Activated T-cell treated with anti-CD3 and anti-CD28 coated beads, Interleukin-2, amount 50 U/mL, for 72 hours (primary cell): ENCODE measurements around the gene DIRAS3. TPM values are rescaled to one million over a fixed set of nuclear protein-coding genes. Genes with fewer than 3 reads are reported as not detected.
"Not testable (repeated sequence)": the region's sequence is repeated elsewhere in the genome, so short reads cannot be mapped to it uniquely, and the experiment has no call there.

Source experiments
- ATAC-seq, 2 donors: fragments of 150-1000 bp; cut with Tn5 transposase; replicated peaks in 1 of 2; 2 replicates each; pipeline ENCODE4 v1.10.0; 2021; ENCODE audit warnings: moderate library complexity in 2 of 2, mild to moderate bottlenecking in 1 of 2
- DNase-seq, 2 donors: peaks; one replicate each; pipeline ENCODE4 v3.0.0; 2021 to 2022; ENCODE audit warnings: mixed read lengths in 1 of 2
- H3K27ac Mint-ChIP-seq: one replicate; pipeline ENCODE4 v1.8.0; 2022; ENCODE audit warnings: mild to moderate bottlenecking, moderate library complexity, mixed read lengths
- H3K27me3 Mint-ChIP-seq: one replicate; pipeline ENCODE4 v1.8.0; 2022; ENCODE audit warnings: low read depth, mixed read lengths
- H3K36me3 Mint-ChIP-seq, 2 donors: one replicate each; pipeline ENCODE4 v1.8.0; 2022; ENCODE audit warnings: mixed read lengths in 2 of 2, mild to moderate bottlenecking in 1 of 2; ENCODE audit not compliant: insufficient read depth in 2 of 2
- H3K4me1 Mint-ChIP-seq: one replicate; pipeline ENCODE4 v1.8.0; 2022; ENCODE audit warnings: low read depth, mixed read lengths
- H3K4me3 Mint-ChIP-seq, 2 donors: one replicate each; pipeline ENCODE4 v1.8.0; 2022; ENCODE audit warnings: mild to moderate bottlenecking in 2 of 2, mixed read lengths in 2 of 2, moderate library complexity in 2 of 2
- H3K9me3 Mint-ChIP-seq, 2 donors: one replicate each; pipeline ENCODE4 v1.8.0; 2022; ENCODE audit warnings: mixed read lengths in 2 of 2
- total RNA-seq, 2 donors: library from RNA; stranded (reverse); gene quantifications; one replicate each; pipeline ENCODE4 v1.2.3, GENCODE V29; 2022

The DIRAS3 gene
- total RNA-seq, 2 donors from 2014 or later = 0.72 to 1.0 TPM

GRCh38 chr1:68011657-68012375 lies 38.6 kb downstream of the DIRAS3 start:
- H3K4me1 Mint-ChIP-seq = no peaks in the 10 kb centered on the region
- no peak overlapping the region for H3K27ac Mint-ChIP-seq
- H3K36me3 Mint-ChIP-seq = no peaks in the 10 kb centered on the region
- DNase-seq (no peak), ATAC-seq (no peak)
- H3K27me3 Mint-ChIP-seq = no peaks in the 10 kb centered on the region
- H3K9me3 Mint-ChIP-seq = peaks cover 0 to 1% of the 10 kb centered on the region in 2 donors
- H3K4me3 Mint-ChIP-seq = no peak overlapping the region

- Mint-ChIP-seq H3K36me3 (no peaks in the 10 kb centered on the region), H3K27ac (no peak overlapping the region), H3K27me3 (no peaks in the 10 kb centered on the region), H3K4me3 (no peak overlapping the region), H3K9me3 (peaks cover 3 to 5% of the 10 kb centered on the region in 2 donors), H3K4me1 (no peaks in the 10 kb centered on the region)
- no peak for ATAC-seq
- DNase-seq = no peak
These were observed 39.9 kb downstream of the DIRAS3 start for GRCh38 chr1:68010543-68010942.

GRCh38 chr1:68010090-68010489 lies 40.3 kb downstream of the DIRAS3 start:
- Mint-ChIP-seq H3K27me3 (no peaks in the 10 kb centered on the region), H3K36me3 (no peaks in the 10 kb centered on the region), H3K9me3 (peaks cover 3 to 5% of the 10 kb centered on the region in 2 donors), H3K27ac (no peak overlapping the region), H3K4me1 (no peaks in the 10 kb centered on the region), H3K4me3 (no peak overlapping the region)
- DNase-seq (no peak), ATAC-seq (no peak)

GRCh38 chr1:68003626-68004025 lies 46.8 kb downstream of the DIRAS3 start:
- not testable (repeated sequence) for ATAC-seq, H3K27ac Mint-ChIP-seq, H3K27me3 Mint-ChIP-seq, DNase-seq, H3K4me1 Mint-ChIP-seq, H3K4me3 Mint-ChIP-seq, H3K36me3 Mint-ChIP-seq
- H3K9me3 Mint-ChIP-seq = peaks cover 13 to 17% of the 10 kb centered on the region in 2 donors

- Mint-ChIP-seq H3K4me1 (no peaks in the 10 kb centered on the region), H3K4me3 (no peak overlapping the region), H3K27ac (no peak overlapping the region), H3K27me3 (no peaks in the 10 kb centered on the region), H3K9me3 (peaks cover 11 to 13% of the 10 kb centered on the region in 2 donors), H3K36me3 (peaks cover 1 to 4% of the 10 kb centered on the region in 2 donors)
- DNase-seq (no peak), ATAC-seq (no peak)
These were observed 50.2 kb downstream of the DIRAS3 start for GRCh38 chr1:68000191-68000590.

- no peak for DNase-seq
- H3K36me3 Mint-ChIP-seq = peaks cover 1% of the 10 kb centered on the region in 2 donors
- no peaks in the 10 kb centered on the region for H3K4me1 Mint-ChIP-seq
- peaks cover 9 to 12% of the 10 kb centered on the region in 2 donors for H3K9me3 Mint-ChIP-seq
- H3K27ac Mint-ChIP-seq = no peak overlapping the region
- no peaks in the 10 kb centered on the region for H3K27me3 Mint-ChIP-seq
- H3K4me3 Mint-ChIP-seq = no peak overlapping the region
- ATAC-seq = no peak
These were observed 52.7 kb downstream of the DIRAS3 start for GRCh38 chr1:67997746-67998145.

Other genes starting within 250 kb of the DIRAS3 start
- under 1 TPM; 0.32 to 0.34 TPM for gene GNG12, start 217.2 kb downstream of the DIRAS3 start, total RNA-seq
- gene WLS, start 181.9 kb upstream of the DIRAS3 start, total RNA-seq = not detected